ENCODE results near the gene ARMS2.

The ARMS2 gene

GRCh38 chr10:122494173-122494820, 39.8 kb downstream of the ARMS2 start:
- no peak for DNase-seq (ENCODE audit: low spot score)

- no peak for DNase-seq (ENCODE audit: low spot score)
Observed at GRCh38 chr10:122494833-122495232, 40.4 kb downstream of the ARMS2 start.

GRCh38 chr10:122495406-122496340, 41.2 kb downstream of the ARMS2 start:
- DNase-seq (ENCODE audit: low spot score) = no peak

GRCh38 chr10:122497241-122497640, 42.8 kb downstream of the ARMS2 start:
- DNase-seq (ENCODE audit: low spot score) = no peak

DNA sequence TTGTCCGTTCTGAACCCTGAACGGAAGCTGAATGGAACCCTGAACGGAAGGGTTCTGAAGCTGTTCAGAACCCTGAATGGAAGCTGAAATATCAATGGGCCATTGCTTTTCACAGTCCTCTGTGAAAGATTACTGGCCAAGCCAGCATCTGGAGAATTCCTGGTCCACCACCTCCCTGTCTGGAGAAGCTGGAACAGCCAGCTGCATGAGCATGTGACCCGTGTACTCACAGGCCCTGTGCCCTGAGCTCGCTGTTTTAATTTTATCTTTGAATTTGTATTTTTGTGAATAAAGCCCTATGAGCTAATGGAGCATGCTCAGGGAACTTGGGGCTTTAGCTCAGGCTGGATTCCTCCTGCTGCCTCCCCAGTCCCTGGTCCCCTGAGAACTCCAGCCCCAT, 44.1 kb downstream of the ARMS2 start:
- no peak for DNase-seq (ENCODE audit: low spot score)

GRCh38 chr10:122499012-122499411, 44.6 kb downstream of the ARMS2 start:
- DNase-seq (ENCODE audit: low spot score) = no peak

GRCh38 chr10:122499491-122499941, 45.1 kb downstream of the ARMS2 start:
- DNase-seq (ENCODE audit: low spot score) = no peak

GRCh38 chr10:122500194-122500593, 45.7 kb downstream of the ARMS2 start:
- no peak for DNase-seq (ENCODE audit: low spot score)

GRCh38 chr10:122500726-122501125, 46.3 kb downstream of the ARMS2 start:
- DNase-seq (ENCODE audit: low spot score) = no peak

- no peak for DNase-seq (ENCODE audit: low spot score)
Observed at GRCh38 chr10:122503012-122503411, 48.6 kb downstream of the ARMS2 start.

DNA sequence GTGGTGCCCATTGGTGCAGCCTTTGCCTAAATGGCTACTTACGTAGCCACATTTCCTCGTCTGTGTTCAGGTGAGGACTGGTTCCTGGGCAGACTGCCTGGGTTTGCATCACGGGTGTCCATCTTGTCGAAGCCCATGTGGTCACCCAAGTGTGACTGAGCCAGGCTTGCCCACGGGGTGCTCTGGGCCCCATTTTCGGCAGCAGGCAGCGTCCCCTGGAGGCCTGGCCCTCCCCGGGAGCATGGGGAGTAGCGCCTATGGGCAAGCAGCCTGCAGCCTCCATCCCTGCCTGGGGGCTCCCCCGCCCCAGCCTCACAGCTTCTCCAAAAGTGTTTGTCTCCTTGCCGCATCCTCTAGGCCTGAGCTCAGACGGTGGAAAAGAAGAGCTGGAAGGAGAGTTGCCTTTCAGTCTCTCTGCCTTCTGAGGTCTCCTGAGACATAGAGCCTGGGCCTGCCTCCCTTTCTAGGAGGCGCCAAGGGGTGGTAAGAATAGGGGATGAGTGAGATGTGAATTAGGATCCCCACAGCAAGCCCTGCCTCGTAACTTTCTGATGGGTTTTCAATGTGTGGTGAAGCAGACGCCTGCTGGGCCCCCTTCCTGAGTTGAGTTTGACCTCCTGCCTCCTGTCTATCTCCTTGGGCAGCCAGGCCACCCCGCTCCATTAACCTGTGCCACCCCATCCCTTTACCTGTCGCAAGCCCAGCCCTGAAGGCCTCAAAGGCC, 49.6 kb downstream of the ARMS2 start:
- no peak for DNase-seq (ENCODE audit: low spot score)

DNA sequence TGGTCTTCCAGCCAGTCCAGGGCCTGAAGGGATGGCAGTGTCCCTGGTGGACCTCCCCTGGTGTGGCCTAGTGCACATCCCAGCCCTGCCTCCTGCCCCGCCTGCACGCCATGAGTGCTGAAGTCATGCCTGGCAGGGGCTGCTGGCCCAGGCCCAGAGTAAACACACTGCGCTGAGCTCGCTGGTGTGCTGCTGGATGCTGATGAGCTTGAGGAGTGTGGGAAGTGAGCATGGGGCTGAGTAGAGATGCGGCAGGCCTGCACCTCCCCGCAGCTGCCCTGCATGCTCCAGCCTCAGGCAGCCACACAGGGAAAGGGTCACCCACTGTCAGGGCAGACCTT, 50.1 kb downstream of the ARMS2 start:
- DNase-seq (ENCODE audit: low spot score) = no peak

DNA sequence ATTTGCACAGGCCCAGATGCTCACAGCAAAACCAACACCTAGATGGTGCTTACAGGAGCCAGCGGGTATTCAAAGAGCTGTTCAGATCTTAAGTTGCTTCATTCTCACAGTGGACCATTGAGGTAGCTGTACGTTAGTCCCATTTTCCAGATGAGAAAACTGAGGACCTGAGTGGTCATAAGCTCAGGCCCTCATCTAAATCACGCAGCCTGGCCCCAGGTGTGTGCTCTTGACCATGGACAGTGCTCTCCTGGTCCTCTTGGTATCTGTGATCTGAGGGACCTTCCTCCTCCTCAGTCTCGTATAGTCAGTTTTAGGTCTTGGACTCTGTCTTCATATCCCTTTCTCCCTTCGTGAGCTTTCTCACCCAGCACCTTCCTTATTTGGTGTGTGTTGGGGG, 50.6 kb downstream of the ARMS2 start:
- DNase-seq (ENCODE audit: low spot score) = no peak

DNA sequence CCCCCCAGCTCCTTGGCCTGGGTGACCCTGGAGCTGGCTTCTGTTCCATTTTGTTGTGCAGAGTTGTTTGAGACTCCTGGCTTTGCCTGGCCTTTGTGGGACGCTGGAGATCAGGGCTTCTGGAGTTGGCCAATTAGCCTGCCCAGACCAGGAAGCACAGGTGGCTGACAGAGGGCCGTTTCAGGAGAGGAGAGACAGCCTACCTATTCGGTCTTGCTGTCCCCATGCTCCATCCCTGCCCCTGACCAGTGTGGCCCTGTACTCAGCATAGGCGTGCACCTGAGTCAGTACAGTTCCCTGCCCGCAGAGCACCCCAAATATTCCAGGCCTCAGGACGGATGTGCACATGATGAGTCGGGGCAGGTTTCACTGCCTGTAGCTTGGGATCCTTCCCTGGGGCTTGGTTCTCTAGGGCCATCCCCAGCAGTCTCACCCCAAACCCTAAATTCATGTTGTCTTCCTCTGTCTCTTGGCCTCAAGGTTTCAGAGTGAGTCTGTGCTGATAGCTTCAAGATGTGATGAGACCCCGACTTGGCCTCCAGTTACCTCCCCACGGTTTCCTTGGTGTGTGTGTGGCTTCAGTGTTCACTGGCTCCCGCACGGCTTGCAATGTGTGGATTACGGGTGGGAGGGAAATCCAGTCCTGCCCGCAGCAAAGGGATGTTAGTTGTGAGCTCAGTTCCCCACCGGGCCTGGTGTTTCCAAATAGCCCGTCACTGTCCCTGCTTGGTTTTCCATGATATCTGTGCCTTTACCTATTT, 51.6 kb downstream of the ARMS2 start:
- DNase-seq (ENCODE audit: low spot score) = no peak

All from ecto neural progenitor cell (in vitro differentiated cells).